SK-N-SH (cell line): ENCODE measurements around the gene BMP5. TPM values are rescaled to one million over a fixed set of nuclear protein-coding genes. Genes with fewer than 3 reads are reported as not detected.

Source experiments
- CTCF ChIA-PET: fragments of 300-600, 350-600 bp; formaldehyde crosslinking; extraction: SDS; loops from one replicate; lab custom pipeline; 2021; lab: Yijun Ruan, JAX
- POLR2A ChIA-PET: fragments of 350-600 bp; sonication (Branson Sonifier 250); formaldehyde crosslinking; extraction: SDS; loops from one replicate; lab custom pipeline; 2020; ENCODE audit warnings: antibody characterized with exemption, inconsistent platforms; lab: Yijun Ruan, JAX
- DNase-seq: peaks from one replicate; pipeline ENCODE4 v3.0.0; 2012
- H2AFZ ChIP-seq: fragments of 200-600 bp; sonication (generic); 2 replicates; pipeline ENCODE4 v1.8.1; 2016; ENCODE audit warnings: antibody characterized with exemption, mild to moderate bottlenecking, low read depth
- H3F3A ChIP-seq: fragments of 200-600 bp; sonication (generic); replicated peaks from 2 replicates; pipeline ENCODE3; 2016; ENCODE audit warnings: antibody characterized with exemption, mild to moderate bottlenecking; ENCODE audit not compliant: insufficient read depth
- H3K27ac ChIP-seq, 2 experiments: fragments of 200-500 bp in 1 of 2; fragments of 200-600 bp in 1 of 2; sonication (Bioruptor generic) in 1 of 2; sonication (generic), shearing (Covaris generic) in 1 of 2; 2 replicates each; pipeline versions ENCODE4 v1.5.1 to v1.6.1; 2014 to 2016; ENCODE audit warnings: low read depth in 2 of 2, inconsistent platforms in 1 of 2, low read length in 1 of 2, mild to moderate bottlenecking in 1 of 2, mixed read lengths in 1 of 2
- H3K27me3 ChIP-seq: fragments of 200-600 bp; sonication (generic), shearing (Covaris generic); 2 replicates; pipeline ENCODE4 v1.6.1; 2016; ENCODE audit warnings: mixed run types; ENCODE audit not compliant: insufficient read depth
- H3K36me3 ChIP-seq, 2 experiments: fragments of 200-500 bp in 1 of 2; fragments of 200-600 bp in 1 of 2; sonication (Bioruptor generic) in 1 of 2; sonication (generic) in 1 of 2; replicated peaks in 1 of 2; 2 replicates each; pipeline versions ENCODE3 to v1.5.1; 2014 to 2016; ENCODE audit warnings: low read length in 1 of 2, mild to moderate bottlenecking in 1 of 2; ENCODE audit not compliant: insufficient read depth in 2 of 2, control insufficient read depth in 1 of 2
- H3K4me1 ChIP-seq, 2 experiments: fragments of 200-500 bp in 1 of 2; fragments of 200-600 bp in 1 of 2; sonication (Bioruptor generic) in 1 of 2; sonication (generic), shearing (Covaris generic) in 1 of 2; 2 replicates each; pipeline versions ENCODE4 v1.5.1 to v1.6.1; 2014 to 2016; ENCODE audit warnings: low read depth in 1 of 2, low read length in 1 of 2, mixed run types in 1 of 2; ENCODE audit not compliant: insufficient read depth in 2 of 2, control insufficient read depth in 1 of 2
- H3K4me2 ChIP-seq: fragments of 200-600 bp; sonication (generic), shearing (Covaris generic); 2 replicates; pipeline ENCODE4 v1.6.1; 2017; ENCODE audit warnings: mixed run types
- H3K4me3 ChIP-seq, 2 experiments: fragments of 200-500 bp in 1 of 2; fragments of 200-600 bp in 1 of 2; sonication (Bioruptor generic) in 1 of 2; sonication (generic), shearing (Covaris generic) in 1 of 2; 2 replicates each; pipeline versions ENCODE4 v1.5.1 to v1.8.1; 2014 to 2016; ENCODE audit warnings: low read depth in 2 of 2, inconsistent platforms in 1 of 2, low read length in 1 of 2, mild to moderate bottlenecking in 1 of 2, mixed read lengths in 1 of 2, moderate library complexity in 1 of 2
- H3K79me2 ChIP-seq: fragments of 200-600 bp; sonication (generic); 2 replicates; pipeline ENCODE4 v1.8.1; 2017; ENCODE audit warnings: mild to moderate bottlenecking; ENCODE audit not compliant: insufficient read depth
- H3K9ac ChIP-seq: fragments of 200-600 bp; sonication (generic); 2 replicates; pipeline ENCODE4 v1.6.1; 2017; ENCODE audit warnings: mixed run types
- H3K9me2 ChIP-seq: fragments of 200-600 bp; sonication (generic); 2 replicates; pipeline ENCODE4 v1.6.1; 2017; ENCODE audit warnings: mixed run types
- H3K9me3 ChIP-seq: fragments of 200-600 bp; sonication (generic); 2 replicates; pipeline ENCODE4 v1.6.1; 2017; ENCODE audit warnings: mixed run types, mild to moderate bottlenecking, moderate library complexity
- H4K20me1 ChIP-seq: fragments of 200-600 bp; sonication (generic); 2 replicates; pipeline ENCODE4 v1.6.1; 2017; ENCODE audit warnings: mild to moderate bottlenecking, mixed run types; ENCODE audit not compliant: insufficient read depth
- CHD2 ChIP-seq: fragments of 150-350 bp; IDR thresholded peaks from 2 replicates; pipeline ENCODE4 v1.6.1; 2018; ENCODE audit warnings: low read length; ENCODE audit not compliant: partially characterized antibody
- FOSL2 ChIP-seq: IDR thresholded peaks from 2 replicates; pipeline ENCODE4 v1.4.0; 2012; ENCODE audit warnings: low read depth, mild to moderate bottlenecking, moderate library complexity, borderline replicate concordance
- FOXJ3 ChIP-seq: sonication (generic); formaldehyde crosslinking; IDR thresholded peaks from 2 replicates; pipeline ENCODE4 v1.5.1; 2020; ENCODE audit warnings: mild to moderate bottlenecking, missing genetic modification reagents
- JUND ChIP-seq: IDR thresholded peaks from 2 replicates; pipeline ENCODE4 v1.4.0; 2012
- MEF2A ChIP-seq: IDR thresholded peaks from 2 replicates; pipeline ENCODE4 v1.4.0; 2012; ENCODE audit warnings: low read depth, borderline replicate concordance
- NFIC ChIP-seq: IDR thresholded peaks from 2 replicates; pipeline ENCODE4 v1.4.0; 2012; ENCODE audit warnings: borderline replicate concordance
- NRF1 ChIP-seq: IDR thresholded peaks from 2 replicates; pipeline ENCODE4 v1.6.1; 2012; ENCODE audit warnings: low read depth, mild to moderate bottlenecking, low read length
- POLR2AphosphoS5 ChIP-seq: IDR thresholded peaks from 2 replicates; pipeline ENCODE4 v1.6.1; 2012; ENCODE audit warnings: low read depth, low read length
- RAD21 ChIP-seq: IDR thresholded peaks from 2 replicates; pipeline ENCODE4 v1.6.1; 2012; ENCODE audit warnings: mild to moderate bottlenecking, low read length
- REST ChIP-seq: IDR thresholded peaks from 2 replicates; pipeline ENCODE4 v1.6.1; 2012; ENCODE audit warnings: mild to moderate bottlenecking, low read depth, low read length, moderate library complexity
- RFX5 ChIP-seq: IDR thresholded peaks from 2 replicates; pipeline ENCODE4 v1.6.1; 2012; ENCODE audit warnings: mild to moderate bottlenecking, improper control_type of control experiment, low read length
- SIN3A ChIP-seq: IDR thresholded peaks from 2 replicates; pipeline ENCODE4 v1.6.1; 2012; ENCODE audit warnings: low read depth, mild to moderate bottlenecking, low read length, moderate library complexity, borderline replicate concordance
- SMC3 ChIP-seq: IDR thresholded peaks from 2 replicates; pipeline ENCODE4 v1.6.1; 2012; ENCODE audit warnings: low read depth, low read length, improper control_type of control experiment
- ZBTB33 ChIP-seq: IDR thresholded peaks from 2 replicates; pipeline ENCODE4 v1.4.0; 2012; ENCODE audit warnings: low read depth, borderline replicate concordance
- WGBS: methylation state at CpG from one replicate; pipeline ENCODE4 v1.1.6; 2017; ENCODE audit warnings: low lambda C conversion rate; 5-methylcytosine and 5-hydroxymethylcytosine counted together
- polyA plus RNA-seq, 3 experiments: library from polyadenylated mRNA; depleted of rRNA; stranded (reverse); fragments of >200 nt; gene quantifications; 2 replicates each; pipeline ENCODE4 v1.2.3, GENCODE V29; 2012
- TF ChIP-seq, protein P1 (sequence below): IDR thresholded peaks from 2 replicates; pipeline ENCODE4 v1.4.0; 2012; ENCODE audit warnings: low read depth
- TF ChIP-seq, protein P2 (sequence below): fragments of 150-350 bp; IDR thresholded peaks from 2 replicates; pipeline ENCODE4 v1.6.1; 2017; ENCODE audit warnings: antibody characterized with exemption, low read length, low read depth, borderline replicate concordance
- TF ChIP-seq, protein P3 (sequence below): fragments of 150-350 bp; IDR thresholded peaks from 2 replicates; pipeline ENCODE4 v1.6.1; 2016; ENCODE audit warnings: mild to moderate bottlenecking, low read depth, low read length
- TF ChIP-seq, protein P4 (sequence below): fragments of 200-600 bp; sonication (generic); IDR thresholded peaks from 2 replicates; pipeline ENCODE4 v1.6.1; 2017; ENCODE audit warnings: antibody characterized with exemption, mild to moderate bottlenecking, moderate library complexity

Gene BMP5
- polyA plus RNA-seq, 1 of the 3 experiments (the other 2 are of a cell fraction): 0.05 TPM

DNA sequence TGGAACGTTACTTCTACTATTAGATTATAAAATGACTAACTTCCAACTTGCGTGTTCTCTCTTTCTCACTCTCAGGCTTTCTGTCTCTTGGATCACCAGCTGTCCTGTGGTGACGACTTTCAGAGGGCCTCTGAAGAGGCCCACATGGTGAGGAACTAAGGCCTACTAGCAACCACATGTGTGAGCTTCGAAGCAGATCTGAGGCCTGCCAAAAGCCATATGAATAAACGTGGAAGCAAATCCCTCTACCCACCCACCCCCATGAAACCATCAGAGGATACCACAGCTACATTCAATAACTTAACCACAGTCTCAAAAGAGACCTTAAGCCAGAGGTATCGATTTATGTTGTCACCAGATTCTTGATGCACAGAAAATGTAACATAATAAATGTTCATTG, 13.5 kb upstream of the BMP5 start (continued):
- TF ChIP-seq REST: no peak
- no peak for TF ChIP-seq NFIC
- TF ChIP-seq, protein P1, sequence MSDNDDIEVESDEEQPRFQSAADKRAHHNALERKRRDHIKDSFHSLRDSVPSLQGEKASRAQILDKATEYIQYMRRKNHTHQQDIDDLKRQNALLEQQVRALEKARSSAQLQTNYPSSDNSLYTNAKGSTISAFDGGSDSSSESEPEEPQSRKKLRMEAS: no peak
- no peak for TF ChIP-seq MEF2A
- TF ChIP-seq CHD2: no peak
- TF ChIP-seq, all 33 proteins: peak for 0

- Histone ChIP-seq H3K9me2 (no peaks in the 10 kb centered on the region), H4K20me1 (no peaks in the 10 kb centered on the region), H3K79me2 (no peaks in the 10 kb centered on the region), H3K4me2 (no peak overlapping the region), H2AFZ (no peak overlapping the region), H3F3A (peaks cover 13% of the 10 kb centered on the region), H3K27me3 (no peaks in the 10 kb centered on the region), H3K27ac (no peak overlapping the region), H3K4me3 (no peak overlapping the region), H3K9me3 (no peaks in the 10 kb centered on the region), H3K36me3 (no peaks in the 10 kb centered on the region), H3K9ac (no peak overlapping the region), H3K4me1 (no peaks in the 10 kb centered on the region; a peak in 1 of 4 replicates)
- ChIA-PET CTCF (interaction anchor here (1.0 to 7.3 kb wide), 6 partner anchors 9 to 610 kb away, joined by 3 to 64 read pairs (median 4); no protein-coding TSS in a partner anchor), POLR2A (no interaction called here)
- WGBS: 53% methylated on average over 3 of the region's 3 CpGs
- TF ChIP-seq ZBTB33: no peak
- no peak for TF ChIP-seq JUND
- TF ChIP-seq, protein P2, sequence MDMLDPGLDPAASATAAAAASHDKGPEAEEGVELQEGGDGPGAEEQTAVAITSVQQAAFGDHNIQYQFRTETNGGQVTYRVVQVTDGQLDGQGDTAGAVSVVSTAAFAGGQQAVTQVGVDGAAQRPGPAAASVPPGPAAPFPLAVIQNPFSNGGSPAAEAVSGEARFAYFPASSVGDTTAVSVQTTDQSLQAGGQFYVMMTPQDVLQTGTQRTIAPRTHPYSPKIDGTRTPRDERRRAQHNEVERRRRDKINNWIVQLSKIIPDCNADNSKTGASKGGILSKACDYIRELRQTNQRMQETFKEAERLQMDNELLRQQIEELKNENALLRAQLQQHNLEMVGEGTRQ: no peak
- TF ChIP-seq CHD2: no peak
- no peak for TF ChIP-seq FOSL2
- TF ChIP-seq, protein P1: no peak
- TF ChIP-seq SMC3: peak; percentile 31
- TF ChIP-seq NRF1: no peak
- TF ChIP-seq, protein P3, sequence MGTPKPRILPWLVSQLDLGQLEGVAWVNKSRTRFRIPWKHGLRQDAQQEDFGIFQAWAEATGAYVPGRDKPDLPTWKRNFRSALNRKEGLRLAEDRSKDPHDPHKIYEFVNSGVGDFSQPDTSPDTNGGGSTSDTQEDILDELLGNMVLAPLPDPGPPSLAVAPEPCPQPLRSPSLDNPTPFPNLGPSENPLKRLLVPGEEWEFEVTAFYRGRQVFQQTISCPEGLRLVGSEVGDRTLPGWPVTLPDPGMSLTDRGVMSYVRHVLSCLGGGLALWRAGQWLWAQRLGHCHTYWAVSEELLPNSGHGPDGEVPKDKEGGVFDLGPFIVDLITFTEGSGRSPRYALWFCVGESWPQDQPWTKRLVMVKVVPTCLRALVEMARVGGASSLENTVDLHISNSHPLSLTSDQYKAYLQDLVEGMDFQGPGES: no peak
- no peak for TF ChIP-seq POLR2AphosphoS5
- TF ChIP-seq, protein P4, sequence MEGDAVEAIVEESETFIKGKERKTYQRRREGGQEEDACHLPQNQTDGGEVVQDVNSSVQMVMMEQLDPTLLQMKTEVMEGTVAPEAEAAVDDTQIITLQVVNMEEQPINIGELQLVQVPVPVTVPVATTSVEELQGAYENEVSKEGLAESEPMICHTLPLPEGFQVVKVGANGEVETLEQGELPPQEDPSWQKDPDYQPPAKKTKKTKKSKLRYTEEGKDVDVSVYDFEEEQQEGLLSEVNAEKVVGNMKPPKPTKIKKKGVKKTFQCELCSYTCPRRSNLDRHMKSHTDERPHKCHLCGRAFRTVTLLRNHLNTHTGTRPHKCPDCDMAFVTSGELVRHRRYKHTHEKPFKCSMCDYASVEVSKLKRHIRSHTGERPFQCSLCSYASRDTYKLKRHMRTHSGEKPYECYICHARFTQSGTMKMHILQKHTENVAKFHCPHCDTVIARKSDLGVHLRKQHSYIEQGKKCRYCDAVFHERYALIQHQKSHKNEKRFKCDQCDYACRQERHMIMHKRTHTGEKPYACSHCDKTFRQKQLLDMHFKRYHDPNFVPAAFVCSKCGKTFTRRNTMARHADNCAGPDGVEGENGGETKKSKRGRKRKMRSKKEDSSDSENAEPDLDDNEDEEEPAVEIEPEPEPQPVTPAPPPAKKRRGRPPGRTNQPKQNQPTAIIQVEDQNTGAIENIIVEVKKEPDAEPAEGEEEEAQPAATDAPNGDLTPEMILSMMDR: peak; percentile 63
- TF ChIP-seq FOXJ3 (CRISPR knock-in tag): no peak
- no peak for TF ChIP-seq RFX5
- TF ChIP-seq SIN3A: no peak
- no peak for TF ChIP-seq MEF2A
- TF ChIP-seq RAD21: peak; percentile 67
- DNase-seq: no peak
These were observed 10.9 kb upstream of the BMP5 start for GRCh38 chr6:55886185-55886836.
